Measurements from ENCODE around the gene HRH2. TPM values are rescaled to one million over a fixed set of nuclear protein-coding genes. Genes with fewer than 3 reads are reported as not detected.

Gene HRH2
- total and polyA plus RNA-seq, 2 experiments from 2014 or later: 12.7 to 23.3 TPM

DNA sequence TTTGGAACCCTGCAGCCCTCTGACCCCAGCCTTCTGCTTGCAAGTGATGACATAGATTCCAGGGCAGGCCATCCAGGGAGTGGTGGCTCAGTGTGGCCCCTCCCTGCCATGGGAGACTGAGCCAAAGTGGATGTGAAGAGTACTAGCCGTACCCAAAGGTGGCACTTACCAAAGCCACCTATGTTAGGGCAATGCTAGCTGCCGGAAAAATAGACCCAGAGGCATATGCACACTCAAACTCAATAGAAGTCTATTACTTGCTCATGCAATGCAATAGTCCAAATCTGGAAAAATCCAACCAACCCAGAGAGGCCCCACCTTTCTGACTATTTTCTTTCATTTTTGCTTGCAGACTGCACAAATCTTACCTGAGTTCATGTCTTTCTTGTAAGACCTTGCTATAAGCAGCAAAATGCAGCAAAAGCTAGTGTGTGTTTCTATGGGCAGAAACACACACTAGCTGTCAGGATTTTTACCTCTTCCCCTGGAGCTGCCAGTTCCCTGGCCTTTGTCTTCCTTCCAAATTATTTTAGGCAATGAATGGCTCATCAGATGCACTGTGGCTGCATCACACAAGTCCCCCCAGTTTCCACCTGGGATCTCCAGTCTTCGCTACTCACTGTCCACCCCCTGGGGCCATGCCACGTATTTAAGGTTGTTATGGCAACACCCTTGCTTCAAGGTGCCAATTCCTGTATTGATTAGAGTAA lies 74.0 kb downstream of the HRH2 start:
- no peak for DNase-seq (ENCODE audit: low read depth in 1 of 2, low spot score in 1 of 2)
- Histone ChIP-seq H3K4me1 (ENCODE audit: low read depth) (peaks cover 8% of the 10 kb centered on the region), H3K27ac (no peak overlapping the region), H3K9me3 (ENCODE audit: low read depth) (no peaks in the 10 kb centered on the region), H3K27me3 (no peaks in the 10 kb centered on the region), H3K36me3 (no peaks in the 10 kb centered on the region), H3K4me3 (no peak overlapping the region)
- no peak for TF ChIP-seq CTCF (IDR thresholded peaks at IDR 0.05; ENCODE audit: low read depth, low read length)

- peaks cover 7% of the 10 kb centered on the region for H3K4me1 ChIP-seq (ENCODE audit: low read depth)
- no peaks in the 10 kb centered on the region for H3K9me3 ChIP-seq (ENCODE audit: low read depth)
- H3K27ac ChIP-seq: no peak overlapping the region
- DNase-seq (ENCODE audit: low read depth in 1 of 2, low spot score in 1 of 2): no peak
- H3K4me3 ChIP-seq: no peak overlapping the region
- H3K36me3 ChIP-seq: no peaks in the 10 kb centered on the region
- TF ChIP-seq CTCF (IDR thresholded peaks at IDR 0.05; ENCODE audit: low read depth, low read length): no peak
- no peaks in the 10 kb centered on the region for H3K27me3 ChIP-seq
Measured at GRCh38 chr5:175733017-175733416, 75.1 kb downstream of the HRH2 start.

DNA sequence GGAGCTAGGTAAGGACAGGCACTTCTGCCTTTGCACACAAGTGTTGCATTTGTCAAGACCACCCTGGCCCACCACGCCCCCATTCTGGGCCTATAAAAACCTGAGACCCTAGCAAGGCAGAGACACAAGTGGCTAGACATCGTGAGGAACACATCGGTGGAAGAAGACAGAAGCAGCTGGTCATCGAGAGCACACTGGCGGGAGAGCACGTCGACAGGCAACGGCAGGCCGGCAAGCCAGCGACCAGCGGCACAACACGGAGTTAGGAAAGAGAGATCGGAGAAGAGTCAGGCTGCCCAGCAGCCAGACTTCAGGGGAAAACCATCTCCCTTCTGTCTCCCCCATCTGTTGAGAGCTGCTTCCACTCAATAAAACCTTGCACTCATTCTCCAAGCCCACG lies 76.1 kb downstream of the HRH2 start:
- Histone ChIP-seq H3K4me3 (no peak overlapping the region), H3K9me3 (ENCODE audit: low read depth) (no peaks in the 10 kb centered on the region), H3K27ac (no peak overlapping the region), H3K27me3 (no peaks in the 10 kb centered on the region), H3K4me1 (ENCODE audit: low read depth) (peaks cover 4% of the 10 kb centered on the region), H3K36me3 (no peaks in the 10 kb centered on the region)
- TF ChIP-seq CTCF (IDR thresholded peaks at IDR 0.05; ENCODE audit: low read depth, low read length): no peak
- no peak for DNase-seq (ENCODE audit: low read depth in 1 of 2, low spot score in 1 of 2)

- Histone ChIP-seq H3K27me3 (no peaks in the 10 kb centered on the region), H3K36me3 (no peaks in the 10 kb centered on the region), H3K27ac (no peak overlapping the region), H3K9me3 (ENCODE audit: low read depth) (no peaks in the 10 kb centered on the region), H3K4me1 (ENCODE audit: low read depth) (peaks cover 2% of the 10 kb centered on the region), H3K4me3 (no peak overlapping the region)
- TF ChIP-seq CTCF (IDR thresholded peaks at IDR 0.05; ENCODE audit: low read depth, low read length): no peak
- DNase-seq (ENCODE audit: low read depth in 1 of 2, low spot score in 1 of 2): no peak
Measured at GRCh38 chr5:175734501-175734900, 76.6 kb downstream of the HRH2 start.

GRCh38 chr5:175735701-175736100 lies 77.8 kb downstream of the HRH2 start:
- no peak for DNase-seq (ENCODE audit: low read depth in 1 of 2, low spot score in 1 of 2)
- Histone ChIP-seq H3K4me1 (ENCODE audit: low read depth) (no peaks in the 10 kb centered on the region), H3K27ac (no peak overlapping the region), H3K36me3 (no peaks in the 10 kb centered on the region), H3K4me3 (no peak overlapping the region), H3K27me3 (no peaks in the 10 kb centered on the region), H3K9me3 (ENCODE audit: low read depth) (no peaks in the 10 kb centered on the region)
- no peak for TF ChIP-seq CTCF (IDR thresholded peaks at IDR 0.05; ENCODE audit: low read depth, low read length)
